IPS-18c (cell line): ENCODE data around the gene FNDC4.
"Not testable (repeated sequence)": the region's sequence is repeated elsewhere in the genome, so short reads cannot be mapped to it uniquely, and the experiment has no call there.

ENCODE experiments used
- H3K4me3 ChIP-seq: 2 replicates; pipeline ENCODE4 v1.7.0; 2013; ENCODE audit warnings: low read depth, mild to moderate bottlenecking, low read length, moderate library complexity; ENCODE audit not compliant: insufficient read depth
- H3K9me3 ChIP-seq: one replicate; pipeline ENCODE4 v1.6.1; 2013; ENCODE audit warnings: mild to moderate bottlenecking, low read length, moderate library complexity; ENCODE audit not compliant: control insufficient read depth, insufficient read depth

The FNDC4 gene, protein sequence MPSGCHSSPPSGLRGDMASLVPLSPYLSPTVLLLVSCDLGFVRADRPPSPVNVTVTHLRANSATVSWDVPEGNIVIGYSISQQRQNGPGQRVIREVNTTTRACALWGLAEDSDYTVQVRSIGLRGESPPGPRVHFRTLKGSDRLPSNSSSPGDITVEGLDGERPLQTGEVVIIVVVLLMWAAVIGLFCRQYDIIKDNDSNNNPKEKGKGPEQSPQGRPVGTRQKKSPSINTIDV

GRCh38 chr2:27494944-27495554 is at the start of gene FNDC4:
FNDC4 (minus strand) TSS chr2:27495200; CDS start chr2:27494679, 521 bp downstream.
- peaks cover 4% of the 10 kb centered on the region for H3K9me3 ChIP-seq
- H3K4me3 ChIP-seq, result peak within 1 kb of the TSS; percentile 82

GRCh38 chr2:27544143-27544821 is 49.3 kb upstream of the FNDC4 start:
- Histone ChIP-seq H3K9me3 (peaks cover 5% of the 10 kb centered on the region), H3K4me3 (no peak overlapping the region)

DNA sequence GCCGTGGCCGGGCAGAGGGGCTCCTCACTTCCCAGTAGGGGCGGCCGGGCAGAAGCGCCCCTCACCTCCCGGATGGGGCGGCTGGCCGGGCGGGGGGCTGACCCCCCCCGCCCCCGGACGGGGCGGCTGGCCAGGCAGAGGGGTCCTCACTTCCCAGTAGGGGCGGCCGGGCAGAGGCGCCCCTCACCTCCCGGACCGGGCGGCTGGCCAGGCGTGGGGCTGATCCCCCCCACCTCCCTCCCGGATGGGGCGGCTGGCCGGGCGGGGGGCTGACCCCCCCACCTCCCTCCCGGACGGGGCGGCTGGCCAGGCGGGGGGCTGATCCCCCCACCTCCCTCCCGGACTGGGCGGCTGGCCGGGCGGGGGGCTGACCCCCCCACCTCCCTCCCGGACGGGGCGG is 44.6 kb upstream of the FNDC4 start:
- not testable (repeated sequence) for H3K9me3 ChIP-seq, H3K4me3 ChIP-seq

GRCh38 chr2:27538839-27539450 is 43.9 kb upstream of the FNDC4 start:
- not testable (repeated sequence) for H3K9me3 ChIP-seq, H3K4me3 ChIP-seq

GRCh38 chr2:27537287-27537686 is 42.3 kb upstream of the FNDC4 start:
- Histone ChIP-seq H3K9me3 (peaks cover 3% of the 10 kb centered on the region), H3K4me3 (no peak overlapping the region)

DNA sequence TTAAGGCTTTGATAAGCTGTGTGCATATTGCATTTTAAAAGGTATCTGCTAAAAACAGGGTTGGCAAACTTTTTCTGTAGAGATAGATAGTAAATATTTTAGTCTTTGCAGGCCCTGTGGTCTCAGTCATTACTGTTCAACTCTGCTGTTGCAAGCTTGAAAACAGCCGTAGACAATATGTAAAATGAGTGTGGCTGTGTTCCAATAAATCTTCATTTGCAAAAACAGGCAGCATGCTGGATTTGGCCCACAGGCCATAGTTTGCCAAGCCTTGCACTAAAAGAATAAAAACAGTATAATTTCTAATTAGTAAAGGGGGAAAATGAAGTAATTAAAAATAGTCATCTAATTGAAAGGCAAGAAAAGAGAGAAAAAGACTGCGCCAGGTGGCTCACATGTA is 37.0 kb upstream of the FNDC4 start:
- Histone ChIP-seq H3K4me3 (no peak overlapping the region), H3K9me3 (no peaks in the 10 kb centered on the region)

GRCh38 chr2:27527182-27527581 is 32.2 kb upstream of the FNDC4 start:
- no peaks in the 10 kb centered on the region for H3K9me3 ChIP-seq
- no peak overlapping the region for H3K4me3 ChIP-seq

- H3K9me3 ChIP-seq, result no peaks in the 10 kb centered on the region
- H3K4me3 ChIP-seq, result no peak overlapping the region
Observed at GRCh38 chr2:27522400-27522945, 27.5 kb upstream of the FNDC4 start.

DNA sequence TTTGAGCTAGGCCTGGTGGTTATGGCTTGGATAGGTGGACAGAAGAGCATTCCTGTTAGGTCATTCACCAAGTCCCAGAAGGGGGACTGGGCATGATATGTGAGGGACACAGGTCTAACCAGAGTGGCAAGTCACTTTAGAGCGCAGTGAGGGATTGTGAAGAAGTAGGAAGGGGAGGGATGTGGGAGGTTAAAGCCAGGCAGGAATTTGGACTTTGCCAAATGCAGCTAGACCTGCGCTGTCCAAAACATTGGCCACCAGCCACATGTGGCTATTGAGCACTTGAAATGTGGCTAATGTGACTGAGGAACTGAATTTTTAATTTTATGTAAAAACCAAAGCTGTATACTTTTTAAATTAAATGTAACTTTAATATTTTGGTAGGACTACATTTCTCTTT is 25.3 kb upstream of the FNDC4 start:
- H3K9me3 ChIP-seq, result no peaks in the 10 kb centered on the region
- no peak overlapping the region for H3K4me3 ChIP-seq

DNA sequence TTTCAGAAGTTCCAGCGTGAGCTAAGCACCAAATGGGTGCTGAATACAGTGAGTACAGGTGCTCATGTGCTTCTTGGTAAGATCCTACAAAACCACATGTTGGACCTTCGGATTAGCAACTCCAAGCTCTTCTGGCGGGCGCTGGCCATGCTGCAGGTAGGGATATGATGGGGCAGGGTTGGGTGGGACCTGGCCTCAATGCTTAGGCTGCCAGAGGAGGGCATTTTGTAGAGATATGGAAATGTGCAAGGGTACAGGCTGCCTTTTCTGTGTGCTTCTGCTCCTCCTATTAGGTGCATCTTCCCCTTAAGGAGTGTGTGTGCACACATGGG is 23.7 kb upstream of the FNDC4 start:
- H3K4me3 ChIP-seq, result no peak overlapping the region

DNA sequence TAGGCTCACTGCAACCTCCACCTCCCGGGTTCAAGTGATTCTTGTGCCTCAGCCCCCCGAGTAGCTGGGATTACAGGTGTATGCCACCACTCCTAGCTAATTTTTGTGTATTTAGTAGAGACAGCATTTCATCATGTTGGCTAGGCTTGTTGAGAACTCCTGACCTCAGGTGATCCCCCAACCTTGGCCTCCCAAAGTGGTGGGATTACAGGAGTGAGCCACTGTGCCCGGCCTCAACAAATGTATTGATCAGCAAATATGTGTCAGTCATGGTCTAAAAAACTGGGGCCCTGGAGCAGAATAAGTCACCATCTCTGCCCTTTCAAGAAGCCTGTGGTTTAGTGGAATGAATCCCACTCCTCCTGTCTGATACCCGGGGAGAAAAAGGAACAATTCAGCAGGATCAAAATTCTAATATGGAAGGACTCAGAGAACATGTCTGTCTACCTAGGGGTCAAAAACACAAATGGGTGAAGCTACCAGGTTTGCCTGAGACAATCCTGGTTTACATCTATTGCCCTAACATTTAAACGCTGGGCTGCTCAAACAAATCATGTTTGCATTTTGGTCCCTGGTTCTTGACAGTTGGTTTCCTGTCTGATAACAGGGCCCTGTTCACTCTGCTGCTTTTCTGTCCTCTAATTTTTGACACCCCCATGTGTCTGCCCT is 23.2 kb upstream of the FNDC4 start:
- H3K4me3 ChIP-seq, result no peak overlapping the region

More for the DNA sequence above, 23.7 kb upstream of the FNDC4 start:
- H3K9me3 ChIP-seq, result no peaks in the 10 kb centered on the region

DNA sequence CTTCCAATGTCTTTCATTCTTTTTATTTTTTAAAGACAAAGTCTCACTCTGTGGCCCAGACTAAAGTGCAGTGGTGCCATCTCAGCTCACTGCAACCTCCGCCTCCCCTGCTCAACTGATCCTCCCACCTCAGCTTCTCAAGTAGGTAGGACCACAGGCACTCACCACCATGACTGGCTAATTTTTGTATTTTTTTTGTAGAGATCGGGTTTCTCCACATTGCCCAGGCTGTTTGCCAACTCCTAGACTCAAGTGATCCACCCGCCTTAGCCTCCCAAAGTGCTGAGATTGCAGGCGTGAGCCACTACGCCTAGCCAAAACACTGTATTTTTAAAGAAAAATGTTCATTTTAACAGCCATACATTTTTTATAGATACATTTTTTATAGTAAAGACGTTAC is 14.3 kb upstream of the FNDC4 start:
- Histone ChIP-seq H3K9me3 (no peaks in the 10 kb centered on the region), H3K4me3 (no peak overlapping the region)

More for the DNA sequence above, 23.2 kb upstream of the FNDC4 start:
- H3K9me3 ChIP-seq, result no peaks in the 10 kb centered on the region

DNA sequence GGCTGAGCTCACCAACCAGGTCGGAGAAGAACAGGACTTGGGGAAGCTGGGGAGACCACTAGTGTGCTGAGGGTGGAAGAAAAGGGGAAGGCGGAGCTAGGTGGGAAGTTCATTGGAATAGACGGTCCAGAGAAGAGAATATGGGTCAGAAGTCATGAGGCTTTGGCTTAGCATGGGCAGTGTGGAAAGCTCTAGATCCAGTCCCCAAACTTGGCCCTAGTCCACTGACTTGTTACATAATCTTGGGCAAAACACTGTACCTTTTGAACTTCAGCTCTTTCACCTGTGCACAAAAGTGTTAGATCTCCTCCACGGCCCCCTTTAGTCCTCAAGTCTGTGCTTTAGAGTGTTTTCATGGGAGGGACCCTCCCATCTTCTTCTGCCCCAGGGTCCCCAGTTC is 12.3 kb upstream of the FNDC4 start:
- Histone ChIP-seq H3K4me3 (no peak overlapping the region), H3K9me3 (no peaks in the 10 kb centered on the region)

GRCh38 chr2:27506587-27506986 is 11.6 kb upstream of the FNDC4 start:
- H3K9me3 ChIP-seq, result no peaks in the 10 kb centered on the region
- no peak overlapping the region for H3K4me3 ChIP-seq

- no peak overlapping the region for H3K4me3 ChIP-seq
- H3K9me3 ChIP-seq, result no peaks in the 10 kb centered on the region
Observed at GRCh38 chr2:27502142-27502541, 7.1 kb upstream of the FNDC4 start.

GRCh38 chr2:27501042-27501441 is 6.0 kb upstream of the FNDC4 start:
- H3K4me3 ChIP-seq, result no peak overlapping the region

DNA sequence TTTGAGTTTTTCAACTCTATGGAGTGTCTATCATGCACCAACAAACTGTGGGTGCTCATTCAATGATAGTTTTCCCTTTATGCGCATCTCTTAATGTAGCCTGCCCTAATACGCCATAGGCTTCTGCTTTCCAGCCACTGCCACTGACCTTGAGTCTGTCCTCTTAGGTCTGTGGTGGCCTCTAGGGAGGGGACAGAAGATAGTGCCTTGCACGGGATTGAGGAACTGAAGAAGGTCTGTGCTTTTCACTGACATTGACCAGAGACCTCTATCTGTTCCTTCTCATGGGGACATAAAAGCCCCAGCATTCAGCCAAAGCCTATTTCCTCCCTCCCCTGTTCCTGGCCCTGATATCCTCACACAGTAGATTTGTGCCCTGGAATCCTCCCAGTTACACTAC is 4.0 kb upstream of the FNDC4 start:
- Histone ChIP-seq H3K9me3 (peaks cover 4% of the 10 kb centered on the region), H3K4me3 (no peak overlapping the region)

More at GRCh38 chr2:27501042-27501441, 6.0 kb upstream of the FNDC4 start:
- H3K9me3 ChIP-seq, result no peaks in the 10 kb centered on the region
